H1 (cell line): ENCODE measurements around the gene CACNG7. TPM values are rescaled to one million over a fixed set of nuclear protein-coding genes. Genes with fewer than 3 reads are reported as not detected.

Experiments used
- EZH2 ChIP-seq: fragments of 200-600 bp; sonication (generic); IDR thresholded peaks from 2 replicates; pipeline ENCODE4 v1.7.1; 2012; ENCODE audit warnings: low read depth, mild to moderate bottlenecking, moderate library complexity, low read length, inconsistent platforms; ENCODE audit not compliant: severe bottlenecking
- FOSL1 ChIP-seq: IDR thresholded peaks from 2 replicates; pipeline ENCODE4 v1.6.1; 2011; ENCODE audit warnings: mild to moderate bottlenecking, low read depth, low read length, moderate library complexity; ENCODE audit not compliant: insufficient read depth
- RFX5 ChIP-seq: IDR thresholded peaks from 2 replicates; pipeline ENCODE4 v1.6.1; 2011; ENCODE audit warnings: low read depth, low read length, improper control_type of control experiment, borderline replicate concordance
- SIN3A ChIP-seq, 2 experiments: IDR thresholded peaks in 1 of 2; conservative IDR thresholded peaks in 1 of 2; 2 replicates each; pipeline ENCODE4 v1.6.1; 2011 to 2012; ENCODE audit warnings: low read length in 2 of 2, improper control_type of control experiment in 1 of 2, low read depth in 1 of 2, mild to moderate bottlenecking in 1 of 2
- SP1 ChIP-seq: IDR thresholded peaks from 2 replicates; pipeline ENCODE4 v1.6.1; 2011; ENCODE audit warnings: low read depth, low read length
- USF2 ChIP-seq: IDR thresholded peaks from 2 replicates; pipeline ENCODE4 v1.6.1; 2011; ENCODE audit warnings: low read length, improper control_type of control experiment
- polyA plus RNA-seq, 7 experiments: library from polyadenylated mRNA; depleted of rRNA in 3 of 7; stranded (reverse) in 5 of 7; unstranded in 2 of 7; fragments of >200 nt in 5 of 7; fragments of 200-250 nt in 2 of 7; gene quantifications; 1 replicate in 5 of 7; 2 replicates in 1 of 7; 4 replicates in 1 of 7; pipeline versions ENCODE4 v1.2.1 to v1.2.3, GENCODE V29; 2011 to 2013; ENCODE audit warnings: missing spikeins in 2 of 7, mixed read lengths in 2 of 7
- total RNA-seq: library from RNA; stranded (reverse); fragmentation: NEBNext Ultra II Directional; extraction: Animal tissue kit (Norgen Biotek cat#: 25700); gene quantifications from 2 replicates; pipeline ENCODE4 v1.2.1, GENCODE V29; 2021
- TF ChIP-seq, protein P1 (sequence below): IDR thresholded peaks from 2 replicates; pipeline ENCODE4 v1.6.1; 2012; ENCODE audit warnings: low read length, inconsistent platforms

Gene CACNG7
- total and polyA plus RNA-seq, 2 of the 8 experiments (the other 6 are each of a cell fraction or from before 2014, with no cell fraction given) = 28.9 to 69.8 TPM

DNA sequence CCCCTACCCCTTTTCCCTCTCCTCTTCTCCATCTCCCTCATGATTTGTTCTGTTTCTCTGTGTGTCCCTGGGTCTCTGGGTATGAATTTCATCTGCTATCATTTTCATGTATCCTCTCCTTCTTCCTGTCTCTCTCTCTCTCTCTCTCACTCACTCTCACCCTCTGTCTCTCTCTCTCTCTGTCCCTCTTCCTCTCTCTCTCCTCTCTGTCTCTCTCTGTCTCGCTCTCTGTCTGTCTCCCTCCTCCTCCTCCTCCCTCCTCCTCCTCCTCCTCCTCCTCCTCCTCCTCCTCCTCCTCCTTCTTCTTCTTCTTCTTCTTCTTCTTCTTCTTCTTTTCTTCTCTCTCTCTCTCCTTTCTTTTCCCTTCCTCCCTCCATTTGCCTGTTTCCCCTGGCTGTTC lies 3.3 kb upstream of the CACNG7 start (continued):
- TF ChIP-seq USF2 = no peak
- no peak for TF ChIP-seq EZH2
- TF ChIP-seq SIN3A (conservative IDR thresholded peaks at IDR 0.05 in 1 of 2, IDR thresholded peaks at IDR 0.05 in 1 of 2; ENCODE audit: low read depth in 1 of 2, low read length in 2 of 2) = no peak
- TF ChIP-seq SP1 = no peak
- TF ChIP-seq RFX5 = no peak
- no peak for TF ChIP-seq FOSL1
- TF ChIP-seq, protein P1, sequence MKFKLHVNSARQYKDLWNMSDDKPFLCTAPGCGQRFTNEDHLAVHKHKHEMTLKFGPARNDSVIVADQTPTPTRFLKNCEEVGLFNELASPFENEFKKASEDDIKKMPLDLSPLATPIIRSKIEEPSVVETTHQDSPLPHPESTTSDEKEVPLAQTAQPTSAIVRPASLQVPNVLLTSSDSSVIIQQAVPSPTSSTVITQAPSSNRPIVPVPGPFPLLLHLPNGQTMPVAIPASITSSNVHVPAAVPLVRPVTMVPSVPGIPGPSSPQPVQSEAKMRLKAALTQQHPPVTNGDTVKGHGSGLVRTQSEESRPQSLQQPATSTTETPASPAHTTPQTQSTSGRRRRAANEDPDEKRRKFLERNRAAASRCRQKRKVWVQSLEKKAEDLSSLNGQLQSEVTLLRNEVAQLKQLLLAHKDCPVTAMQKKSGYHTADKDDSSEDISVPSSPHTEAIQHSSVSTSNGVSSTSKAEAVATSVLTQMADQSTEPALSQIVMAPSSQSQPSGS = no peak
